Heart left ventricle (tissue), 16 donors: ENCODE measurements around the gene ARHGEF17. TPM values are rescaled to one million over a fixed set of nuclear protein-coding genes. Genes with fewer than 3 reads are reported as not detected.
A peak's percentile ranks its signal among the peaks of the same experiment; 100 is the strongest.

Experiments used
- ATAC-seq, 4 donors: fragments of 200-7000 bp; cut with Tn5 transposase; one replicate each; pipeline ENCODE4 v1.9.1; 2020 to 2022; ENCODE audit warnings: moderate library complexity in 4 of 4, mild to moderate bottlenecking in 3 of 4, moderate number of reproducible peaks in 1 of 4
- DNase-seq, 5 donors: peaks; one replicate each; pipeline ENCODE4 v3.0.0-alpha.2; 2020
- H3K27ac ChIP-seq, 12 donors: fragments of 200-600 bp; sonication (generic) in 4 of 12; one replicate each; pipeline versions ENCODE4 v1.5.0 to v1.8.0; 2016 to 2022; ENCODE audit warnings: mild to moderate bottlenecking in 2 of 12
- H3K27me3 ChIP-seq, 9 donors: fragments of 200-600 bp; sonication (generic) in 2 of 9; one replicate each; pipeline versions ENCODE4 v1.5.1 to v1.8.0; 2016 to 2022; ENCODE audit warnings: mild to moderate bottlenecking in 3 of 9
- H3K36me3 ChIP-seq, 9 donors: fragments of 200-600 bp; sonication (generic) in 2 of 9; one replicate each; pipeline versions ENCODE4 v1.5.0 to v1.8.0; 2018 to 2022; ENCODE audit warnings: mild to moderate bottlenecking in 2 of 9
- H3K4me1 ChIP-seq, 12 donors: fragments of 200-600 bp; sonication (generic) in 4 of 12; one replicate each; pipeline versions ENCODE4 v1.5.0 to v1.8.0; 2016 to 2022; ENCODE audit warnings: mild to moderate bottlenecking in 3 of 12
- H3K4me3 ChIP-seq, 12 donors: fragments of 200-600 bp; sonication (generic) in 4 of 12; one replicate each; pipeline versions ENCODE4 v1.5.0 to v1.8.0; 2017 to 2022; ENCODE audit warnings: mild to moderate bottlenecking in 9 of 12, moderate library complexity in 4 of 12
- H3K9me3 ChIP-seq, 12 donors: fragments of 200-600 bp; sonication (generic) in 4 of 12; one replicate each; pipeline versions ENCODE4 v1.5.0 to v1.8.0; 2016 to 2022; ENCODE audit warnings: mild to moderate bottlenecking in 1 of 12
- CTCF ChIP-seq, 12 donors: fragments of 200-600 bp; sonication (generic) in 4 of 12; IDR thresholded peaks; one replicate each; pipeline versions ENCODE4 v1.5.0 to v1.8.0; 2018 to 2022; ENCODE audit warnings: antibody characterized with exemption in 12 of 12, mild to moderate bottlenecking in 5 of 12
- POLR2A ChIP-seq, 2 donors: fragments of 450-650 bp; IDR thresholded peaks; one replicate each; pipeline ENCODE4 v1.6.1; 2017; ENCODE audit warnings: antibody characterized with exemption in 2 of 2, mild to moderate bottlenecking in 2 of 2, moderate library complexity in 2 of 2
- WGBS, 4 donors: extraction: QIAGEN DNeasy Blood & Tissue Kit in 2 of 4; methylation state at CpG; one replicate each; pipeline versions ENCODE4 v1.1.5 to v1.1.7; 2013 to 2018; 5-methylcytosine and 5-hydroxymethylcytosine counted together
- intact Hi-C, 10 donors: fragments of 100-400 bp; cut with DNase I; formaldehyde crosslinking; loops; one replicate each; pipeline versions ENCODE4 v1.11.1 to v1.14.2; 2022
- polyA plus RNA-seq, 2 donors: library from polyadenylated mRNA; stranded (reverse); fragments of 200-250 nt; gene quantifications; one replicate each; pipeline ENCODE4 v1.2.3, GENCODE V29; 2013
- total RNA-seq, 9 donors: library from RNA; depleted of rRNA in 2 of 9; stranded (reverse); fragments of >200 nt in 2 of 9; fragmentation: NEBNext Ultra II Directional in 3 of 9; extraction: Animal tissue kit (Norgen Biotek cat#: 25700) in 3 of 9; gene quantifications; one replicate each; pipeline versions ENCODE4 v1.1.0 to v1.2.4, GENCODE V29; 2016 to 2023
- donor health status: ischemic (EF 13 %, LVEDD 7.1; RV severe dilation, severe dysfunction).
- donor health status: healthy with polysubstance abuse.
- donor health status: DM: no; HTN: yes; CAD: no.
- donor health status: DM: no; HTN: no; CAD: no.
- donor health status: ischemic (EF 25% LVEDD 6.9; RV normal size, moderate dysfunction).
- donor health status: ischemic (EF 25% LVEDD 5.7; RV mildly dilated, moderate dysfunction).
- donor health status: healthy.
- donor health status: DM: yes; HTN: yes; CAD: no.
- donor health status: ischemic (EF 35%, LVEDD 5.7; RV mildly dilated, moderate dysfunction).
- donor health status: nonischemic (EF 11% LVEDD 7.7; RV severe dilation, severe dysfunction).
- donor health status: DM: yes; HTN: yes; CAD: no.
- donor health status: PGD.
- donor health status: ischemic (EF 29% LVEDD 5.4; RV normal size, mild dysfunction).
- donor health status: nonischemic (EF 23%, LVEDD 6.1; RV moderate dilation, normal function).

ARHGEF17 gene
- total and polyA plus RNA-seq, 11 donors = 27.5 to 83.9 (median 56.5) TPM

- Histone ChIP-seq H3K4me1 (peaks cover 31 to 97% (median 84%) of the 10 kb centered on the region in 12 donors), H3K36me3 (peaks cover 0 to 10% (median 0%) of the 10 kb centered on the region in 9 donors), H3K27me3 (no peaks in the 10 kb centered on the region), H3K4me3 (no peak overlapping the region), H3K27ac (peak overlapping the region in 11 of 12 donors; percentile 75 to 99 (median 87)), H3K9me3 (no peaks in the 10 kb centered on the region)
- intact Hi-C loops = no loop called here
- 57 to 73% (median 62%) methylated on average over 13 of the region's 13 CpGs for WGBS, 4 donors
- ATAC-seq = peak in 2 of 4 donors; percentile 9 to 20
- TF ChIP-seq POLR2A (IDR thresholded peaks at IDR 0.05) (no peak), CTCF (IDR thresholded peaks at IDR 0.05) (no peak)
- peak in 3 of 5 donors; percentile 57 to 64 (median 58) for DNase-seq
Measured at GRCh38 chr11:73325036-73325981, 17.2 kb downstream of the ARHGEF17 start.

- peak overlapping the region in 11 of 12 donors; percentile 34 to 99 (median 85) for H3K27ac ChIP-seq
- intact Hi-C loops = loop anchor here in 1 of 10 donors (2.0 kb wide), 1 partner anchor 16 kb away; no protein-coding TSS in a partner anchor
- TF ChIP-seq POLR2A (IDR thresholded peaks at IDR 0.05) = no peak
- peak in 1 of 12 donors; percentile 16 for TF ChIP-seq CTCF (IDR thresholded peaks at IDR 0.05)
- 48 to 55% (median 53%) methylated on average over 10 of the region's 10 CpGs for WGBS, 4 donors
- H3K4me1 ChIP-seq = peaks cover 22 to 97% (median 83%) of the 10 kb centered on the region in 12 donors
- ATAC-seq (peak in 1 of 4 donors; percentile 8), DNase-seq (peak in 1 of 5 donors; percentile 55)
- H3K4me3 ChIP-seq = no peak overlapping the region
- no peaks in the 10 kb centered on the region for H3K9me3 ChIP-seq
- no peaks in the 10 kb centered on the region for H3K27me3 ChIP-seq
- H3K36me3 ChIP-seq = peaks cover 0 to 10% (median 0%) of the 10 kb centered on the region in 9 donors
Measured at GRCh38 chr11:73326929-73327811, 19.1 kb downstream of the ARHGEF17 start.

GRCh38 chr11:73327812-73328364 is 19.8 kb downstream of the ARHGEF17 start:
- ATAC-seq (no peak), DNase-seq (no peak)
- Histone ChIP-seq H3K4me3 (no peak overlapping the region), H3K36me3 (peaks cover 0 to 10% (median 0%) of the 10 kb centered on the region in 9 donors), H3K27me3 (no peaks in the 10 kb centered on the region), H3K27ac (peak overlapping the region in 7 of 12 donors; percentile 14 to 99 (median 46)), H3K9me3 (no peaks in the 10 kb centered on the region), H3K4me1 (peaks cover 15 to 97% (median 81%) of the 10 kb centered on the region in 12 donors)
- TF ChIP-seq POLR2A (IDR thresholded peaks at IDR 0.05) (no peak), CTCF (IDR thresholded peaks at IDR 0.05) (no peak)
- intact Hi-C loops = loop anchor here in 1 of 10 donors (2.0 kb wide), 1 partner anchor 17 kb away; no protein-coding TSS in a partner anchor
- WGBS, 4 donors = 58 to 76% (median 70%) methylated on average over 4 of the region's 4 CpGs
